ENCODE results near the gene RNF114.

- TF ChIP-seq CTCF (IDR thresholded peaks at IDR 0.05), result no peak
- no peak for TF ChIP-seq POLR2AphosphoS5 (IDR thresholded peaks at IDR 0.05)
- no peak for TF ChIP-seq POLR2A (IDR thresholded peaks at IDR 0.05; ENCODE audit: low read depth)
- TF ChIP-seq EP300 (IDR thresholded peaks at IDR 0.05), result no peak
Measured at GRCh38 chr20:49906615-49907154, 29.5 kb upstream of the RNF114 start.
